HG03280 (cell line): ENCODE results near the gene RNF146.
"Not testable (repeated sequence)": the region's sequence is repeated elsewhere in the genome, so short reads cannot be mapped to it uniquely, and the experiment has no call there.

Experiments used
- ATAC-seq: cut with Tn5 transposase; IDR thresholded peaks from one replicate; pipeline ENCODE4 v1.9.1; 2021; ENCODE audit warnings: mild to moderate bottlenecking, moderate library complexity; ENCODE audit not compliant: unreplicated experiment

The RNF146 gene

DNA sequence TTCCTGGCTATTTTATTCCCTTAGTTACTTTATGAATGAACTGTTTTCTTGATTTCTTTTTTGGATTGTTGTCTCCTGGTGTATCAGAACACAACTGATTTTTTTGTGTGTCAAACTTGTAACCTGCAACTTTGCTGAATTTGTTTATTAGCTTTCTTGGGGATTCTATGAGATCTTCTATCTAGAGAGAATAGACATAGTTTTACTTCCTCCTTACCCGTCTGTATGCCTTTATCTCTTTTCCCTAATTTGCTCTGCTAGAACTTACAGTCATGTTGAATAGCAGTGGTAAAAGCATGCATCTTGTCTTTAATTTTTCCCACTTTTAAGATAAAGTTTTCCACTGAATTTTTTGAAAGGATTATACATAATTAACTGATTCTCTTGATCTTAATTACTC, 13.2 kb downstream of the RNF146 start:
- no peak for ATAC-seq

- no peak for ATAC-seq
Observed at GRCh38 chr6:127282184-127282583, 15.5 kb downstream of the RNF146 start.

GRCh38 chr6:127288705-127289104, 22.0 kb downstream of the RNF146 start:
- no peak for ATAC-seq

DNA sequence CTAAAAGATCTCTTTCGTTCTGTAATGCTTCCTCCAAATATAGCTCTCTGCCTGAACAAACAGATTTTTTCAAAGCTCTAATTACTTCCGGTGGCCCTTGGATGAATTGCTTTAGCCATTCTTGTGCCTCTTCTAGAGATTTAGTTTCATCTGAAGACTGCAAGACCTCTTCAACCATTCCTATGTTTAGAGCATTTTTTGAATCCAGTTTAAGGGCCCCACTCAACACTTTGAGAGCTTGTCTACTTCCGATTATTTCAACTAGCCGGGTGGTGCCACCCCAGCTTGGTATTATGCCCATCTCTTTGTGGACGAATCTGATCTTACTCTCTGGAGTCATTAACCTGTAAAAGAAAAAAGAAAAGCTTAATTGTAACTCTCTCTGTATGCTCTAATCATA, 23.3 kb downstream of the RNF146 start:
- ATAC-seq = no peak

- ATAC-seq = peak; percentile 2
Observed at GRCh38 chr6:127290391-127291265, 24.0 kb downstream of the RNF146 start.

GRCh38 chr6:127291495-127291894, 24.8 kb downstream of the RNF146 start:
- ATAC-seq = peak; percentile 77

- ATAC-seq = no peak
Observed at GRCh38 chr6:127297502-127298070, 30.9 kb downstream of the RNF146 start.

DNA sequence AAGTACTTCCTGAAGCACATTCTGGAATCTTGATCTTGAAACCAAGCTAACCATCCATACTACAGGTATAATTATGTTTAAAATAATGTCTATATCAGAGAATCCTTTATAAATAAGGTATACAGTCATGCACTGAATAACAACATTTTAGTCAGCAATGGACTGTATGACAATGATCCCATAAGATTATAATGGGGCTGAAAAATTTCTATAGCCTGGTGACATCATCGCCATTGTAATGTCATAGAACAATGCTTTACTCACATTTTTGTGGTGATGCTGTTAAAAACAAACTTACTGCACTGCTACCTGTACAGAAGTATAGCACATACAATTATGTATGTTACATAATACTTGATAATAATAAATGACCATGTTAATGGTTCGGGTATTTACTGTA, 31.8 kb downstream of the RNF146 start:
- no peak for ATAC-seq

- ATAC-seq = no peak
Observed at GRCh38 chr6:127299522-127300240, 33.0 kb downstream of the RNF146 start.

- no peak for ATAC-seq
Observed at GRCh38 chr6:127300411-127300810, 33.7 kb downstream of the RNF146 start.

DNA sequence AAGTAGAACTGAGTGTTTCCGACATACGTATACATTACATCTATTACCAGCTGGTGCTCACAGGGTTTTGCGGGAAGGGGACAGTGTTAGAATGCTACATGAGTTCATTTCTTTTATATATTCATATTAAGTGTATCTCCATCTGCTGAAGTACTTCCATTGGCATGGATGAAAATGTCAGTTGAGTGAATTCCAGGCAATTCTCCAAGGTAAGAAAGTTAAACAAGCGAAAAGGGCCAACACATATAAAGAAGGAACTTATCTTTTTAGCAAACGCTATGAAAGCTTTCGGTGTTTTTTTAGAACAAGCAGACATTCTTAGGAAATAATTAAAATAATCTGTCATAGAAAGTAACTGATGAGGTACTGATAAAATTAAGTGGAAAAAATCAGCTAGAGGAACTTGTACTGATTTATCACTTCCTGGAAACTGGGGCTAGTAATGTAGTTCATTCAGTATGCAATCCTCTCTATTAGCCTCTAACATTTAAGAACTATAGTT, 34.6 kb downstream of the RNF146 start:
- ATAC-seq = no peak

GRCh38 chr6:127302728-127303660, 36.3 kb downstream of the RNF146 start:
- peak; percentile 78 for ATAC-seq

- ATAC-seq = no peak
Observed at GRCh38 chr6:127303917-127304316, 37.3 kb downstream of the RNF146 start.

DNA sequence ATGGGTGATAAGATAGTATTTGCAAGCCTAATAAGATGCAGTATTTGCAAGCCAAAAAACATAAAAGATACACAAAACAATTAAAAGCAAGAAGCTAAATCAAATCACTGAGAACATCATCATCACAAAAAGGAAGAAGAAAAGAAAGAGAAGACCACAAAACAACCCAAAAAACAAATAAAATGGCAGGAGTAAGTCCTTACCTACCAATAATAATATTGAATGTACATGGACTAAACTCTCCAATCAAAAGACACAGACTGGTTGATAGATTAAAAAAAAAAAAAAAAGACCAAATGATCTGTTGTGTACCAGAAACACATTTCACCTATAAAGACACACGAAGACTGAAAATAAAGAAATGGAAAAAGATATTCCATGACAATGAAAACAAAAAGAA, 39.1 kb downstream of the RNF146 start:
- no peak for ATAC-seq

- no peak for ATAC-seq
Observed at GRCh38 chr6:127317388-127318128, 50.9 kb downstream of the RNF146 start.

DNA sequence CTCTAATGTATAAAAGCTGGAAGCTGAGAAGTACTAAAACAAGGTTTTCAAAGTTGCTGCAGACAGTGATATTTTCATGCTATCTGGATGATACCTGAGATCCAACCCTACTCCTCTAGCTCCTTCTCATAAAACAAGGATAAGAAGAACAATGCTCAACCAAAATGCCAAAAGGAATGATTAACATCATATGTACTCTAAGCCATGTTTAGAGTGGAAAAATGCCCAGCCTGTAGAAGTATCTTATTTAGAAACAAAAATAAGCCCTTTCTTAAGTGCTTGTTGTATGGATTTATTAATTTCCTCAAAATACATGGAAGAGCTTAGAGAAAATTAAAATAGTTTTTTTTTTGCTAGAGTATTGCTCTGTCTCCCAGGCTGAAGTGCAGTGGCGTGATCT, 53.0 kb downstream of the RNF146 start:
- ATAC-seq = no peak

GRCh38 chr6:127328043-127328609, 61.5 kb downstream of the RNF146 start:
- no peak for ATAC-seq

GRCh38 chr6:127331256-127331655, 64.6 kb downstream of the RNF146 start:
- not testable (repeated sequence) for ATAC-seq

GRCh38 chr6:127332383-127332961, 65.8 kb downstream of the RNF146 start:
- ATAC-seq = no peak
